Measurements from ENCODE around the gene PEA15.

PEA15 gene

GRCh38 chr1:160261893-160262794 lies 57.0 kb downstream of the PEA15 start, which contains the start of gene DCAF8 (continued):
- TF ChIP-seq MZF1 (tag by site-specific recombination; IDR thresholded peaks at IDR 0.05; ENCODE audit: borderline replicate concordance) (no peak; the same call in none of the 2 replicates), ZNF549 (tag by site-specific recombination; IDR thresholded peaks at IDR 0.05) (no peak), ZSCAN4 (tag by site-specific recombination; IDR thresholded peaks at IDR 0.05) (no peak), ZNF660 (tag by site-specific recombination; IDR thresholded peaks at IDR 0.05) (peak; percentile 9; the same call in 1 of the 2 replicates), CTCF (tag by site-specific recombination; IDR thresholded peaks at IDR 0.05) (no peak; the same call in none of the 2 replicates), ZNF426 (tag by site-specific recombination; IDR thresholded peaks at IDR 0.05) (no peak), KLF10 (tag by site-specific recombination; IDR thresholded peaks at IDR 0.05) (no peak), ZNF350 (tag by site-specific recombination; IDR thresholded peaks at IDR 0.05) (no peak), ZNF843 (tag by site-specific recombination; IDR thresholded peaks at IDR 0.05) (peak; percentile 80; the same call in 1 of the 2 replicates), PRDM10 (tag by site-specific recombination; IDR thresholded peaks at IDR 0.05) (peak; percentile 72), ZNF157 (tag by site-specific recombination; IDR thresholded peaks at IDR 0.05) (no peak), ZNF148 (tag by site-specific recombination; IDR thresholded peaks at IDR 0.05; ENCODE audit: borderline replicate concordance) (no peak), PRDM6 (tag by site-specific recombination; IDR thresholded peaks at IDR 0.05) (peak; percentile 77), ZBTB44 (tag by site-specific recombination; IDR thresholded peaks at IDR 0.05) (0 out of 2 replicates have a peak, but pooled peaks have one; percentile 7), ZSCAN23 (tag by site-specific recombination; IDR thresholded peaks at IDR 0.05) (peak; percentile 48; the same call in 1 of the 2 replicates), ZNF510 (tag by site-specific recombination; IDR thresholded peaks at IDR 0.05; ENCODE audit: insufficient replicate concordance) (peak; percentile 86), BCL11B (tag by site-specific recombination; IDR thresholded peaks at IDR 0.05; ENCODE audit: low read depth) (peak; percentile 74; the same call in 1 of the 2 replicates), SP7 (tag by site-specific recombination; IDR thresholded peaks at IDR 0.05) (peak; percentile 90), REPIN1 (tag by site-specific recombination; IDR thresholded peaks at IDR 0.05; ENCODE audit: low read depth) (peak; percentile 97), ZNF433 (tag by site-specific recombination; IDR thresholded peaks at IDR 0.05; ENCODE audit: low read depth) (no peak), ZNF184 (tag by site-specific recombination; IDR thresholded peaks at IDR 0.05) (no peak), ZNF19 (tag by site-specific recombination; IDR thresholded peaks at IDR 0.05; ENCODE audit: low read depth) (no peak), INSM2 (tag by site-specific recombination; IDR thresholded peaks at IDR 0.05) (peak; percentile 32; the same call in 1 of the 2 replicates)
